T-helper 1 cell treated with Interleukin-12 subunit alpha and Interleukin-12 subunit beta and Interleukin-4 antibody, amounts not matched to agents 30 μg/mL and 1 μg/mL, for 36 hours (primary cell): ENCODE measurements around the gene BARX1.

Experiments
- H3K27ac Mint-ChIP-seq: one replicate; pipeline ENCODE4 v1.8.0; 2021; ENCODE audit warnings: mild to moderate bottlenecking, mixed read lengths
- H3K27me3 Mint-ChIP-seq: one replicate; pipeline ENCODE4 v1.8.0; 2021; ENCODE audit warnings: low read depth, mixed read lengths
- H3K36me3 Mint-ChIP-seq: one replicate; pipeline ENCODE4 v1.8.0; 2021; ENCODE audit warnings: low read depth, mixed read lengths
- H3K4me1 Mint-ChIP-seq: one replicate; pipeline ENCODE4 v1.8.0; 2021; ENCODE audit warnings: low read depth, mixed read lengths
- H3K4me3 Mint-ChIP-seq: one replicate; pipeline ENCODE4 v1.8.0; 2021; ENCODE audit warnings: mild to moderate bottlenecking, moderate library complexity, mixed read lengths
- H3K9me3 Mint-ChIP-seq: one replicate; pipeline ENCODE4 v1.8.0; 2021; ENCODE audit warnings: mixed read lengths

The BARX1 gene, protein sequence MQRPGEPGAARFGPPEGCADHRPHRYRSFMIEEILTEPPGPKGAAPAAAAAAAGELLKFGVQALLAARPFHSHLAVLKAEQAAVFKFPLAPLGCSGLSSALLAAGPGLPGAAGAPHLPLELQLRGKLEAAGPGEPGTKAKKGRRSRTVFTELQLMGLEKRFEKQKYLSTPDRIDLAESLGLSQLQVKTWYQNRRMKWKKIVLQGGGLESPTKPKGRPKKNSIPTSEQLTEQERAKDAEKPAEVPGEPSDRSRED

DNA sequence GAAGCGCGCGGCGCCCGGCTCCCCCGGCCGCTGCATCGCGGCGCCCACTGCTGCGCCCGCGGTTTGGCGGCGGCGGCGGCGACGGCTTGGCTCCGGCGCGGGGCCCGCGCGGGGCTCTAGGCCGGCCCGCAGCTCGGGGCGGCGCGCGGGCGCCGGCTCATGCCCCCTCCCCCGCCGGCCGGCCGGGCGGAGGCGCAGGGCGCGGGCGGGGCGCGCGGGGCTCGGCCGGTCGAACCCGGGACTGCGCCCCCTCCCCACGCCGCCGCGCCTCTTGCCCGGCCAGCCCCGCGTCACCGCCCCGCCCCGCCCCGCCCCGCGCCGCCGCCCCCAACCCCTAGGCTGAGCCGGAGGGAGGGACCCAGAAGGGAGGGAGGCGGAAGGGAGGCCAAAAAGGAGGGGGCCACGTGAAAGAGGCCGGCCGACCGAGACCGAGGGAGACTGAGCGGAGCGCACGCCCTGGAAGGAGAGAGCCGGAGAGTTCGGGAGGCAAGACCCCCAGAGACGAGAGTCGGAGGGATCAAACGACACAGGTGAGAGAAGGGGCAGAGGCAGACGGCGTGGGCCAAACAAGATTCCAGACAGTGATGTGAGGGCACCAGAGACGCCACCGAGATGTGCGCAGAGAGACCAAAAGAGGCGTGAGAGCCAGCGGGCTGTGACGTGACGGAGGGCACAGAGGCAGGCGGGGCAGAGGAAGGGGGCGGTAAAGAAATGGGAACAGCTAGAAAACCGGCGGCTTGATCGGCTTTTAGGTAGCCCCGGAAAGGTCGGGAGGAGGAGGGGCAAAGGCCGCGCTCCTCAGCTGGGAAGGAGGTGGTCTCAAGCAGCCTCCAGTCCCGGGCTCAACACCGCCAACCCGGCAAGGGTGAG lies at the start of gene BARX1:
Gene BARX1, minus strand, starts transcription at position 245 of the 870 bp plus-strand sequence. Its CDS starts 209 bp downstream, at position 36.
- peak within 1 kb of the TSS; percentile 77 for H3K4me3 Mint-ChIP-seq
- H3K36me3 Mint-ChIP-seq: peaks cover 2% of the 10 kb centered on the region
- peaks cover 82% of the 10 kb centered on the region for H3K27me3 Mint-ChIP-seq
- peaks cover 26% of the 10 kb centered on the region for H3K4me1 Mint-ChIP-seq
- peaks cover 3% of the 10 kb centered on the region for H3K9me3 Mint-ChIP-seq
- H3K27ac Mint-ChIP-seq: no peak within 1 kb of the TSS

DNA sequence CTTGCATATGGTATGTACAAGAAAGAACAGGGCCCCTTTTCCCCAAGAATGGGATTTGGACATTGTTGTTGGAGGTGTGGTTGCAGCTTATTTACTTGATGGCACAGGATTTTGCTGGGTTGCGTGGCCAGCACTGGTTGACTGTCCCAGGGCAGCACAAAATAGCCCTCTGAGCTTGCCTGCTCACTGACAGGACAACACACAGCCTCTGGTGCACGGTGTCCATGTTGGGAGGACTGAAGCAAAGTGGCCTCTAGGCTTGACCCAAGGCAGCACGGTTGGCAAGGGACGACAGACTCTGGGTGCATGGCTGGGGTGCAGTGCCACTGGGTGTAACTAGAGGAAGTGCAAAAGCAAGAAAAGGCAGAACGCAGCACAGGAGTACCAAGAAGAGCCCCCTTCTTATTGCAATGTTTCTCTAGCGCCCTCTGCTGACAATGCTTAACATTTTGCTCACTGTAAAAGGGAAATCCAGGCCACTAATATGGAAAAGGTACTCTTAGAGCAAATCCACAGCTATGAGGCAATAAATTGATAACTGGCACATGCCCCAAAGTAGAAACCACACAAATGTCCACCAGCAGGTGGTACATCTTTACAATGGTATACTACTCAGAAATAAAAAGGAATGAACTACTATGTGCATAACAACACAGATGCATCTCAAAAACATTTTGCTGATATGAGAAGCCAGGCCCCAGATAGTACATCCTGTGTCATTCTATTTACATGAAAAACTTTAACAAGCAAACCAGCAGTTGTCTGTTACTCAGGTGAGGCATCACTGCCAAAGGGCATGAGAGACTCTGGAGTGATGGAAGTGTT lies 47.4 kb upstream of the BARX1 start:
- Mint-ChIP-seq H3K36me3 (no peaks in the 10 kb centered on the region), H3K27ac (no peak overlapping the region), H3K4me3 (no peak overlapping the region), H3K9me3 (no peaks in the 10 kb centered on the region), H3K4me1 (no peaks in the 10 kb centered on the region), H3K27me3 (no peaks in the 10 kb centered on the region)

DNA sequence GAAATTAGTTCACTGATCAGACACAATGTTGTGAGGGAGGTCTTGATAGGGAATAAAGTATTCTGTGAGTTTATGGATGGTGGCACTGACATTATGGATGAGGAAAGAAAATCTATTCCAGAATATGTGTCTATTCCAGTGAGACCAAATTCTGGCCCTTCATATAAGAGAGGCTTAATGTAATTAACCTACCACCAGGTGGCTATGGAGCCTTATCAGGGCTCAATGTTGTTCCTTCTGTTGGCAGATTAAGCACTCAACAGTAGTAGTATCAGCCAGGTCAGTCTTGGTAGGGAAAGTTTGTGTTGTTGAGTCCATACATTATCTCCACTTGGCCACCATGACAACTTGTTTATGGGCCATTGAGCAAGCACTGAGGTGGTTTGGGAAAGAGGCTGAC lies 41.7 kb upstream of the BARX1 start:
- Mint-ChIP-seq H3K9me3 (no peaks in the 10 kb centered on the region), H3K27ac (no peak overlapping the region), H3K36me3 (no peaks in the 10 kb centered on the region), H3K4me3 (no peak overlapping the region), H3K27me3 (peaks cover 13% of the 10 kb centered on the region), H3K4me1 (no peaks in the 10 kb centered on the region)

DNA sequence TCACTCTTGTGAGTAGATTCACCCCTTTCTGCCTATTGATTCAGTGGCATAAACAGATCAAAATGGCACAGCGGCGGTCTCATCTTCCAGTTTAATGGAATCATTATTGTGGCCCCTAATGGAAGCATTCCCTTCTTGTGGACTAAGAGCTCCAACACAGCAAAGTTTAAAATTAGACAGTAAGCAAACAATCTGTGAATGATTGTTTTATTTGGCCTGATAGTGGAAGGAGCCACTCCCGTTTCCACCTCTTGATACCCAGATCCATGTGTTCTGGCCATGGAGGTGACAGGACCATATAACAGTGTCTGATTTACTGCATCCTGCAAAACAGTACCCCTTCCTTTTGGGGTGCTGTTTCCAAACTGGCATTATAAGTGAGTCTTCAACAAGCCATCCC lies 41.2 kb upstream of the BARX1 start:
- no peaks in the 10 kb centered on the region for H3K4me1 Mint-ChIP-seq
- H3K4me3 Mint-ChIP-seq: no peak overlapping the region
- no peaks in the 10 kb centered on the region for H3K9me3 Mint-ChIP-seq
- no peaks in the 10 kb centered on the region for H3K36me3 Mint-ChIP-seq
- H3K27me3 Mint-ChIP-seq: peaks cover 15% of the 10 kb centered on the region
- no peak overlapping the region for H3K27ac Mint-ChIP-seq

DNA sequence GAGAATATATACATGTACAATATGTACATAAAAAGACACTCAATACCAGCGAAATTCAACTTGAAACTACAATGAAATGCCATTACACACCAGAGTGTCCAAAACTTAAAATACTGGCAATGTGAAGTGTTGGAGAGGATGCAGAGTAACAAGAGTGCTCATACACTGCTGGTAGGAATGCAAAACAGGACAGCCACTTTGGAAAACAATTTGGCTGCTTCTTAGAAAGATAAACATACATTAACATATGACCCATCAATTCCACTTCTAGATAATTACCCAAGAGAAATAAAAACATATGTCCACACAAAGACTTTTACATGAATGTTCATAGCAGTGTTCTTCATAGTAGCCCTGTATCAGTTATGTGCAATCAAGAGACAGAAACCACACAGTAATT lies 39.4 kb upstream of the BARX1 start:
- H3K9me3 Mint-ChIP-seq: peaks cover 8% of the 10 kb centered on the region
- peaks cover 19% of the 10 kb centered on the region for H3K27me3 Mint-ChIP-seq
- no peaks in the 10 kb centered on the region for H3K4me1 Mint-ChIP-seq
- no peak overlapping the region for H3K27ac Mint-ChIP-seq
- H3K4me3 Mint-ChIP-seq: no peak overlapping the region
- H3K36me3 Mint-ChIP-seq: no peaks in the 10 kb centered on the region

DNA sequence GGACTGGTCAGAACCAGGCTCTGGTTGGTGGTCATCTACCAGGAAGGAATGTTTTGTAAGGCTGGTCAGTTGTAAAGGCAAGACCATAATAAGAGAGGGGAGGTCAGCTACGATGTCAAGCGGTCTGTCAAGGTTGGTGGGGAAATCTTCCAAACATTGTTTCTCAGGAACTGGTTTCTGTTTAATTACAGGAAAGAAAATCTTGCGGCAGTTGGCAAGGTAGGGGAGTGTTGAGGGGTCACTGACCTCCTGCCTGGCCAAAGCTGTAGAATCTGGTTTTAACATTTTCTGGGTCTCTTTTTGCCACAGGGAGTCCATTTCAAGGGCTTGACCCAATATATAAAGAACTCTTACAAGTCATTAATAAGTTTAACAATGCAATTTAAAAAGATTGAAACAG lies 39.0 kb upstream of the BARX1 start:
- no peaks in the 10 kb centered on the region for H3K36me3 Mint-ChIP-seq
- H3K27me3 Mint-ChIP-seq: peaks cover 19% of the 10 kb centered on the region
- H3K27ac Mint-ChIP-seq: no peak overlapping the region
- no peaks in the 10 kb centered on the region for H3K4me1 Mint-ChIP-seq
- H3K4me3 Mint-ChIP-seq: no peak overlapping the region
- peaks cover 8% of the 10 kb centered on the region for H3K9me3 Mint-ChIP-seq

DNA sequence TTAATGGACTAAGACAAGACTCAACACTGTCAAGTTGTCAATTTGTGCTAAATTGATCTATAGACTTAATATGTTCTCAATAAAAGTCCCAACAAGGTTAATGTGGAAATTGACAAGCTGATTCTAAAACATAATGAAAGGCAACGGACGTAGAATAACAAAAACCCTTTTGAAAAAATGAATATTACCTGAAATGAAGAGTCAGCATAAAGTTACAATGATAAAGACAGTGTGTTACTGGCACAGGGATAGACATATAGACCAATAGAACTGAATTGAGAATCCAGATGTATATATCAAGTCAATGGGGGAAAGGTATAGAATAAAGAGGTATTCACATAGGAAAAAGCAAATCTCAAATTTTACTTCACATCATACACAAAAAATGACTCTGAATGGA lies 37.7 kb upstream of the BARX1 start:
- no peak overlapping the region for H3K27ac Mint-ChIP-seq
- H3K36me3 Mint-ChIP-seq: no peaks in the 10 kb centered on the region
- H3K9me3 Mint-ChIP-seq: peaks cover 8% of the 10 kb centered on the region
- no peak overlapping the region for H3K4me3 Mint-ChIP-seq
- H3K4me1 Mint-ChIP-seq: no peaks in the 10 kb centered on the region
- H3K27me3 Mint-ChIP-seq: peaks cover 28% of the 10 kb centered on the region

DNA sequence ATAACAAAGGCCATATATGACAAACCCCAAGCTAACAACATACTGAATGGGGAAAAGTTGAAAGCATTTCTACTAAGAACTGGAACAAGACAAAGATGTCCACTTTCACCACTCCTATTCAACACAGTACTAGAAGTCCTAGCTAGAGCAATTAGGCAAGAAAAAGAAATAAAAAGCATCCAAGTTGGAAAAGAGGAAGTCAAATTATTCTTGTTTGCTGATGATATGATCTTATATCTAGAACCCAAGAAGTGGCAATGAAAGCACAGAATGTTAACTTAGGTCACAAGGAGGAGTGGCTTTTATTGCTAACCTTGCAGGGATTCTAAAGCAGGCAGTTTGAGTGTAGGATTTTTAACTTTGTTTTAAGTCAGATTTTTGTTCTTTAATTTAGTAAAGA lies 35.3 kb upstream of the BARX1 start:
- H3K27ac Mint-ChIP-seq: no peak overlapping the region
- H3K27me3 Mint-ChIP-seq: peaks cover 34% of the 10 kb centered on the region
- H3K9me3 Mint-ChIP-seq: peaks cover 29% of the 10 kb centered on the region
- peaks cover 2% of the 10 kb centered on the region for H3K36me3 Mint-ChIP-seq
- H3K4me1 Mint-ChIP-seq: no peaks in the 10 kb centered on the region
- H3K4me3 Mint-ChIP-seq: no peak overlapping the region

DNA sequence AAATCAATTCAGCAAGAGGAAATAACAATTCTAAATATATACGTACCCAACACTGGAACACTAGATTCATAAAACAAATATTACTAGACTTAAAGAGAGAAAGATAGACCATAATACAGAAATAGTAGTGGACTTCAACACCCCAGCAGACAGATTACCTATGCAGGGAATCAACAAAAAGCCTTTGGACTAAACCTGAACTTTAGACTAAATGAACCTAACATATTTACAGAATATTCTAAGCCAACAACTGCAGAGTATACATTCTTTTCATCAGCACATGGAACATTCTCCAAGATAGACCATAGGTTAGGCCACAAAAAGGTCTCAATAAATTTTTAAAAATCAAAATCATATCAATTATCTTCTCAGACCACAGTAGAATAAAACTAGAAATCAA lies 32.9 kb upstream of the BARX1 start:
- Mint-ChIP-seq H3K36me3 (peaks cover 2% of the 10 kb centered on the region), H3K4me1 (no peaks in the 10 kb centered on the region), H3K27me3 (peaks cover 39% of the 10 kb centered on the region), H3K4me3 (no peak overlapping the region), H3K9me3 (peaks cover 35% of the 10 kb centered on the region), H3K27ac (no peak overlapping the region)

DNA sequence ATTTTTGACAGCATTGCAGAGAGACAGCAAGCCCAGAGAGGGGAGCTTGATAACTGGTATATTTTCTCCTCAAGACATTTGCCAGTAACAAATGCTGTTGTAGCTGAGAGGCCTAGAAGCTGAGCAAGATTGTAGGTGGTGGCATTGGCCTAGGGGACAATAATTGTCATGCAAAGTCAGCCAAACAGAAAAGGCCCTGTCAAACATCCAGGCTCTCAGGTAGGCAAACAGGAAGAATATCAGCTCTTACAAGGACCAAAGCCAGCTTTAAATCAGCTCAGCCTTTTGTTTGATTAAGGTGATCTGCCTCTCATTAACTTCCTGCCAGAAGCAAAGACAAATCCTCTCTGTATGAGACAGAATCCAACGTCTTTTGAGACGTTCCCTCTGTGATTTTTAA lies 29.7 kb upstream of the BARX1 start:
- no peaks in the 10 kb centered on the region for H3K4me1 Mint-ChIP-seq
- peaks cover 31% of the 10 kb centered on the region for H3K27me3 Mint-ChIP-seq
- no peak overlapping the region for H3K27ac Mint-ChIP-seq
- peaks cover 2% of the 10 kb centered on the region for H3K36me3 Mint-ChIP-seq
- H3K9me3 Mint-ChIP-seq: peaks cover 30% of the 10 kb centered on the region
- no peak overlapping the region for H3K4me3 Mint-ChIP-seq

DNA sequence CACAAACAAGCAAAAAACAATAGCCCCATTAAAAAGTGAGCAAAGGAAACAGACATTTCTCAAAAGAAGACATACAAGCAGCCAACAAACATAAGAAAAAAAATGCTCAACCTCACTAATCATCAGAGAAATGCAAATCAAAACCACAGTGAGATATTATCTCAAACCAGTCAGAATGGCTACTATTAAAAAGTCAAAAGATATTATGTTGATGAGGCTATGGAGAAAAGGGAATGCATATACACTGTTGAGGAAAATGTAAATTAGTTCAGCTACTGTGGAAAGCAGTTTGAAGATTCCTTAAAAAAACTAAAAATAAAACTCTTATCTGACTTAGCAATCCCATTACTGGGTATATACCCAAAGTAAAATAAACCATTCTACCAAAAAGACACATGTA lies 28.7 kb upstream of the BARX1 start:
- peaks cover 2% of the 10 kb centered on the region for H3K36me3 Mint-ChIP-seq
- H3K27me3 Mint-ChIP-seq: peaks cover 29% of the 10 kb centered on the region

DNA sequence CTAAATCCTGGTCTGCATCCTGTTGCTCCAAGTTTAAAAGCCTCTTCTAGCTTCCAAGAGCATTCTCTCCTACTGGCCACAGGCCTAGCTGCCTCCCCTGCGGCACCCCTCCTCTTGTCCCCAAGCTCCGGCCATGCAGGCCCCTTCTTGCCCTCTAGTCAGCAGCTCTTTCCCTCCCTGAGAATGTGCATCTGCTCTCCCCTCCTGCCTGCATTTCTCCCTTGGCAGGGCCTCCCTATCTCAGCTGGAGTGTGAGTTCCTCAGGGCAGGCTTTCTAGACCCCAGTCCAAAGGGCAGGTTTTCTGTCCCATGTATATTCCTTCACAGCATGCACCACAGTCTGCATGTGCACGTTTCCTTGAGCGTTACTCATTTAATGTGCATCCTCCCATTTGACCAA lies 24.6 kb upstream of the BARX1 start:
- H3K4me3 Mint-ChIP-seq: no peak overlapping the region
- H3K9me3 Mint-ChIP-seq: peaks cover 4% of the 10 kb centered on the region
- H3K36me3 Mint-ChIP-seq: no peaks in the 10 kb centered on the region
- no peak overlapping the region for H3K27ac Mint-ChIP-seq
- H3K4me1 Mint-ChIP-seq: no peaks in the 10 kb centered on the region
- H3K27me3 Mint-ChIP-seq: peaks cover 16% of the 10 kb centered on the region

More for the DNA sequence above, 28.7 kb upstream of the BARX1 start:
- H3K27ac Mint-ChIP-seq: no peak overlapping the region
- H3K4me1 Mint-ChIP-seq: no peaks in the 10 kb centered on the region
- peaks cover 26% of the 10 kb centered on the region for H3K9me3 Mint-ChIP-seq
- no peak overlapping the region for H3K4me3 Mint-ChIP-seq

DNA sequence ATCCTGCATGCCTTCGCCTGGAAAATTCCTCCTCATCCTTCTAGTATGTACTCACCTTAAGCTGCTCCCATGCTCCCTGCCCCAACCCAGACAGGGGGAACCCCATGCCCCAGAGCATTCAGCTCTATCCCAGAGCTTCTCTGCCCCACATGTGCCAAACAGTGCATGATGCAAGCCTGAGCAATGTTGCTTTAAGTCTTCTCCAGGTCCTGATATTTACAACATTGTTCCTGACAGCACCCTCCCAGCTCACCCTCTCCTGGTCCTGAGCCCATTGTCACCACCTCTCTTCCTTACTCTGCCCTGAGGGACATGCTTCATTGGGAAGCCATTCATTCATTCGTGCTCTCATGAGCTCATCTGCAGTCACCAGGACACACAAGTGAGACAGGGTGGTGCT lies 23.4 kb upstream of the BARX1 start:
- Mint-ChIP-seq H3K36me3 (no peaks in the 10 kb centered on the region), H3K4me3 (no peak overlapping the region), H3K4me1 (no peaks in the 10 kb centered on the region), H3K9me3 (no peaks in the 10 kb centered on the region), H3K27me3 (peaks cover 8% of the 10 kb centered on the region), H3K27ac (no peak overlapping the region)

DNA sequence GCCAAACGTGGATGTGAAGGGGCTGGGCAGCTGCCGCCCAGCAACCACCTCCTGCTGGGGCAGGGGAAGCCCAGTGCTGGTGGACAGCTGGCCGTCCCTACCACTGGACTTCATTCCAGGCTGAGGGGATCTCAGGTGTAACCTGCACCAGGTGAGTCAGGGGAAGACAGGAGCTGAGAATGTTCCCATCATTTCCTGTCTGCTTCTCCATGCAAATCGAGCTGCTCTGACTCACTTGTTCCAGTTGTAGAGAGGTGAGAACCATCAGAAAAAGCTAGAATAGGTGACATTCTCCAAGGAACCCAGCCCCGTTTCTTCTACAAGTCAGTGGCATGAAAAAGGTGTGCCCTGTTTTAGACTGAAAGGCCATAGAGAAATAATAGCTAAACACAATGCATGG lies 21.8 kb upstream of the BARX1 start:
- Mint-ChIP-seq H3K9me3 (peaks cover 7% of the 10 kb centered on the region), H3K4me3 (no peak overlapping the region), H3K27ac (no peak overlapping the region), H3K36me3 (no peaks in the 10 kb centered on the region), H3K27me3 (peaks cover 6% of the 10 kb centered on the region), H3K4me1 (no peaks in the 10 kb centered on the region)
